SHP77 (cell line): ENCODE results near the gene PRX.

Experiments used
- DNase-seq, 2 experiments: peaks; one replicate each; lab custom pipeline; 2025; lab: John Stamatoyannopoulos, UW

The PRX gene

DNA sequence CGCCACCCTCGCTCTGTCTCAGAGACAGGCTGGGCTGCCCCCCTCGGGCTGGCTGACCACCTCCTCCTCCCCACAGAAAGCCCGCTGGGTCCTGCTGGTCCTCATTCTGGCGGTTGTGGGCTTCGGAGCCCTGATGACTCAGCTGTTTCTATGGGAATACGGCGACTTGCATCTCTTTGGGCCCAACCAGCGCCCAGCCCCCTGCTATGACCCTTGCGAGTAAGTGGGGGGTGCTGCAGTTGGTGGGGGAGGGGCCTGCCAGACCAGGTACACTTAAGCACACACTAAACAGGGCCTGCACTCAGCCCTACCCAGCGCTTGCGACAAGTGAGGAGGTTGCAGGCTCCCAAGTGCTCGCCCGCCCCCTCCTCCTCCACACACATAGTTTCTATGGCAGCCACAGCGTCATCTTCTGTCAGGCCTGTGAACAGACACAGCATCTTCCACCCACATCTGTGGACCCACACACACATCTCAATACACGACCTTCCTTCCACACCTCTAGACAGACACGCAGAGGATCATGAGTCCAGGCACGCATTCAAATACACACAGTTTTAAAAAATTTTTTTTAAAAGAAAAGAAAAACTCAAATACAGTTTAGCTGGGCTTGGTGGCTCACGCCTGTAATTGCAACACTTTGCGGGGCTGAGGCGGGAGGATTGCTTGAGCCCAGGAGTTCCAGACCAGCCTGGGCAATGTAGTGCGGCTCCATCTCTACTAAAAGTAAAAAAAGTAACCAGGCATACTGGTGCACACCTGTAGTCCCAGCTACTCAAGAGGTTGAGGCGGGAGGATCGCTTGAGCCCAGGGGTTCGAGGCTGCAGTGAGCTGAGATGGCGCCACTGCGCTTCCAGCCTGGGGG is 46.2 kb downstream of the PRX start:
- no peak for DNase-seq

DNA sequence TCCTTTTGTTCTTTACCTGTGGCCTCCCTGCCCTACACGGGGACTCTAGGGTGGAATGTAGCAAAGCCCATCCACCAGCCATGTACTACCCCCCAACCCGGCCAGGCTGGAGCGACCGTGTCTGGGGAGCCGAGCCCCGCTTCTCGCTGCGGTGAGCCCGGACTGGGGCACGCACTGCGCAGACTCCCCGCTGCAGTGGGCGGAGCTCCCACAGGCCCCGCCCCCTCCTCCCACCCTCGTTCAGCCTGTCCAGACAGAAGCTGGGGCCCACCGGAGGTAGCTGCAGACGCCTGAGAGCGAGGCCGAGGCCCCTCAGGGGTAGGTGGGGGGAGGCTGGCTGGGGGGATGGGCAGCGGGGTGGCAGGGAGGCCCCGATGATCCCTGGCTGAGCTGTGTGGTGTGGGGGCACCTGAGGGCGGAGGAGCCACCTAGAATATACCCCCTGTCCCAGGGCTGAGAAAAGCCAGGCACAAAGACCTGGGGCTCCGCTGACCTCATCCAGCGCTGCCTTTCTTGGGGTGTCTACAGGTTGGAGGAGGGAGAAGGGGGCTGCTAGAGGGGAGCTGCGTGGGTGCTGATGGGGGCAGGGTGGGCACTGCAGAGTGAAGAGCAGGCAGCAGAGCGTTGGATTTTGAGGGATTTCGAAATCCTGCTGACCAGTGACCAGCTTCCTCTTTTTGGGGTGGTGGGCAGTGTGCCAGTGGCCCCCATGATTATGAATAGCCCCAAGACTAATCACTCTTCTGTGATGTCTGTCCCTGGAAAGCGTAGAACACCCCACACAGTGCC is 47.4 kb downstream of the PRX start:
- DNase-seq, result peak; percentile 12 to 32

DNA sequence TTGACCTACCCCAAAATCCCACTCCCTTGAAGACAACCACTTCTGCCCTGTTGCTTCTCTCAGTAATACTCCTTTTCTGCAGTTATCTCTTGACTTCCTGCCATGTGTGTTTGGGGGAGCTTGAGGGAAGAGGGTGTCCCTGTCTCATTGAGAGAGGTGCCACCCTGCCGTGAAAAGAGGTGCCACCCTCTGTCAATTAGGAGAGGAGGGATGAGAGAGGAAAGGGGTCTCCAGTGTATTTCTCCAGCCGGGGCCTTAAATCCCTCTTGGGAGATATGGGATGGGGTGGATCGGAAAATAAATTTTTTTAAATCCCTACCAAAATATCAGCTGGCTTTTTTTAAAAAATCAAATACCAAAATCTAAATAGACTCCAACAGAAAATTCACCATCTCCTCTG is 48.2 kb downstream of the PRX start:
- no peak for DNase-seq

DNA sequence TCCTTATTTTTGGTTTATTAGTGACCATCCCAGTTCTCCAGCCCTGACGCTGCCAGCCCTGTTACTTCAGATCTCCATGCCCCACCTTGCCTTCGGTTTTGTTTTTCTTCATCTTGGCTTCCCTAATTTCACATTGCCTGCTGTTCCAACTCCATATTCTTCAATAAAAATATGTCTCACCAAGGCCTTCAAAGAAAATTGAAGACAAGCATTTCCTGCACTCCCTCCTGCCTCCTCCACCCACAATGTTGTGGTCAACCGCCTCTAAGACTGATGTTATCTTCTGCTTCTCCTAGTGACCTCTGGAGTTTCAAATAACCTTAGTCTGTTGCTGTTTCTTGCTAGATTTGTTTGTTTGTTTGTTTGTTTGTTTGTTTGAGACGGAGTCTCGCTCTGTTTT is 50.1 kb downstream of the PRX start:
- DNase-seq, result no peak

DNA sequence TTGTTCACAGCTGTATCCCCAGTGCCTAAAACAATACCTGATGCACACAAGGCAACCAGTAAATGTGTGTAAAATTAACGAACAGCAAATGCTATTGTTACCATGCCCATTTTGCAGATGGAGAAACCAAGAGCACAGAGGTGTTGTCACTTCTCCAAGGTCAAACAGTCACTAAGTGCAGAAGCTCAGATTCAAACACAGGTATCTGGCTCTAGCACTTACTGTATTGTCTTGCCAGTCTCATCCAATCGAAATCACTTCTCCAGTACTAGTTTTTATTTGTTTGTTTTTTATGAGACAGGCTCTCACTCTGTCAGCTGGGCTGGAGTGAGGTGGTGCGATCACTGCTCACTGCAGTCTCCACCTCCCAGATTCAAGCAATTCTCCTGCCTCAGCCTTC is 51.0 kb downstream of the PRX start:
- DNase-seq, result no peak

DNA sequence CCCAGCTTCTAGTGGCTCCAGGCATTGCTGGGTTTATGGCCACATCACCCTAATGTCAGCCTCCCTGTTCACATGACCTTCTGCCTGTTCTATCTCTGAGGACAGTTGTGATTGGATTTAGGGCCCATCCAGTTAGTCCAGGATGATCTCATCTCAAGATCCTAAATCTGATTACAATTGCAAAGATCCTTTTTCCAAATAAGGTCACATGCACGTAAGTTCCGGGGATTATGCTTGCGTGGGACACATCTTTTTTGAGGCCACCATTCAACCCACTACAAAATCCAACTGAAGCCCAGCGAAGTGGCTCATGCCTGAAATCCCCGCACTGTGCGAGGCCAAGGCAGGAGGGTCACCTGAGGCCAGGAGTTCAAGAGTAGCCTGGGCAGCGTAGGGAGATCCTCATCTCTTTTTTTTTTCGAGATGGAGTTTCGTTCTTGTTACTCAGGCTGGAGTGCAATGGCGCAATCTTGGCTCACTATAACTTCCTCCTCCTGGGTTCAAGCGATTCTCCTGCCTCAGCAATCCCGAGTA is 52.4 kb downstream of the PRX start:
- no peak for DNase-seq

DNA sequence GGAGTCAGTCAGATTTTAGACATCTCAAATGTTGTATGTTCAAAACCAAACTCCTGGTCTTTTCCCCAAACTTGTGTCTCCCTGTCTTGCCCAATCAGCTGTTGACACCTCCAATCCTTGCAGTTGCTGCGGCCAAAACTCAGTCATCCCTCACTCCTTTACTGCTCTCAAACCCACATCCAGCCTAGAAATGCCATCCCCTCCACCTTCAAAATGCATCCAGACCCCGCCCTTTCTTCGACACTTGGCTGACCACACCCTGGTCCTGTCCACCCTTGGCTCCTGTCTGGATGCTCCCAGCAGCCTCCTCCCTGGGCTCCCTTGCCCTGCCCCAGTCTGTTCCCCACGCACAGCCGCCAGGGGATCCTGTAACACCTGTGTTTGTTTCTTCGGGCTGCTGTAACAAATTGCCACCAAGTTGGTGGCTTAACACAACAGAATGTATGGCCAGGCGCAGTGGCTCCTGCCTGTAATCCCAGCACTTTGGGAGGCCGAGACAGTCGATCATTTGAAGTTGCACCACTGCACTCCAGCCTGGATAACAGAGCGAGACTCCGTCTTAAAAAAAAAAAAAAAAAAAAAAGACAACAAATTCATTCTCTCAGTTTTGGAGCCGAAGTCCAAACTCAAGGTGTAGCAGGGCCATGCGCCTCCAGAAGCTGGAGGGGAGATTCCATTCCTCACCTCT is 53.0 kb downstream of the PRX start:
- no peak for DNase-seq

DNA sequence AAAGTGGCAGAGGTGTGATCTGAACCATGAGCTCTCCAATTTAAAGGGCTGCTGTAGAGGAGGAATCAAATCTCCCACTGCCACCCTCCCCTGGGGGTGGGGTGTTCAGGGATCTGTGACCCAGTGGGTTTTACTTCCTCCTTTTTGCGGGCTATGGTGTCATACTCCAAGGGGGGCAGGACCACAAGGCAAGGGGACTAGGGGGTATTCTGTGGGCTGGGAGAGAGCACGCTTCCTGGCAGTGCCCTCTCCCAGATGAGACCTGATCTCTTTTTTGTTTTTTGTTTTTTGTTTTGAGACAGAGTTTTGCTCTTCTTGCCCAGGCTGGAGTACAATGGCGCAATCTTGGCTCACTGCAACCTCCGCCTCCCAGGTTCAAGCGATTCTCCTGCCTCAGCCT is 54.4 kb downstream of the PRX start:
- no peak for DNase-seq

DNA sequence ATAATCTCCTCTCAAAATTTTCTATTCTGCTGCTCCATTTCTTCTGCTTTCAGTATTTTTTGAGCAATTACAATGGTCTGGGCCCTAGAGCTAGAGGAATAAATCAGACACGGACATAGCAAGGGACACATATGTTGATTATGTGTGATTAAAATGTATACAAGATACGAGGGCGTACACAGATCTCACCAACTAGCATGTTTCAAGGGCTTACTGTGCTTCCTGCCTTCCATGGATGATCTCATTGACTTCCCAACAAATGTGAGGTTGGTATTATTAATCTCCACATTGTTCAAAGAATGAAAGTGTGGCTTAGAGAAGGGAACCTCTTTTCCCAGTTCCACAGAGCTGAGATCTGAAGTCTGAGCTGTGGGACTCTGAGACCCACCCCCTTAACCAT is 55.5 kb downstream of the PRX start:
- DNase-seq, result no peak

DNA sequence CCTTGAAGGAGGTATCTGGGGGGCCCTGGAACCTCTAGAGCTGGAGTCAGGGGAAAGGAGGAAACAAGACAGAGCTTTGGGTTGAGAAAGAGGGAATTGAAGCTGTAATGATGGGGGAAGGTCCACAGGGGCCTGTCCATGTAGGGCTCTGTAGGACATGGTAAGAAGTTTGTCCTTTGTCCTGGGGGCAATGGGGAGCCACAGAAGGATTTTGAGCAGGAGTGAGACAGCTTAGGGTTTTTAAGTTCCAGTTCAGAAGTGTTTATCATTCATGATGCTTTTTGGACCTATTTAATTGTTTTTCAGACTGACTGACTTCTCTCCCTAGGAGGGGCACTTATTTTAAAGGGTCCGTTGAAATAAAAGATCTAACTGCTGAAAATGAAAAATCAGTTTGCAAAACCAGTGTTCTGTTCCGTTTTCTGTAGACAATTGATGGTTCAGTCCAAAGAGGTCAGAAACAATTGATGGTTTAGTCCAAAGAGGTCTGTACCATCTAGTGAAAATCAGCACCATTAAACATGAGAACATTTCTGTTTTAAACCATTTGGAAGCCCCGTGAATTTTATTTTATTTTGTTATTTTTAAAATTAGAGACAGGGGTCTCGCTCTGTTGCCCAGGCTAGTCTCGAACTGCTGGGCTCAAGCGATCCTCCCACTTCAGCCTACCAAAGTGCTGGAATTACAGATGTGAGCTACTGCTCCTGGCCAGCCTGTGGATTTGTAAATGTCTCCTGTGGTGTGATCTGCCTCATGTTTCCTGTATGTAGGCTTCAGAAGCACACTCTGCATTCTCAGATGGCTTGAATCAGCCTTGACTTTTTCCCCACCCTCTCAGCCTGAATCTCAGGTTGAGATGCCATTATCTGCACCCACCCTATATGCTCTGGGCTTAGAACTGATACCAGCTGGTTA is 56.2 kb downstream of the PRX start:
- no peak for DNase-seq

DNA sequence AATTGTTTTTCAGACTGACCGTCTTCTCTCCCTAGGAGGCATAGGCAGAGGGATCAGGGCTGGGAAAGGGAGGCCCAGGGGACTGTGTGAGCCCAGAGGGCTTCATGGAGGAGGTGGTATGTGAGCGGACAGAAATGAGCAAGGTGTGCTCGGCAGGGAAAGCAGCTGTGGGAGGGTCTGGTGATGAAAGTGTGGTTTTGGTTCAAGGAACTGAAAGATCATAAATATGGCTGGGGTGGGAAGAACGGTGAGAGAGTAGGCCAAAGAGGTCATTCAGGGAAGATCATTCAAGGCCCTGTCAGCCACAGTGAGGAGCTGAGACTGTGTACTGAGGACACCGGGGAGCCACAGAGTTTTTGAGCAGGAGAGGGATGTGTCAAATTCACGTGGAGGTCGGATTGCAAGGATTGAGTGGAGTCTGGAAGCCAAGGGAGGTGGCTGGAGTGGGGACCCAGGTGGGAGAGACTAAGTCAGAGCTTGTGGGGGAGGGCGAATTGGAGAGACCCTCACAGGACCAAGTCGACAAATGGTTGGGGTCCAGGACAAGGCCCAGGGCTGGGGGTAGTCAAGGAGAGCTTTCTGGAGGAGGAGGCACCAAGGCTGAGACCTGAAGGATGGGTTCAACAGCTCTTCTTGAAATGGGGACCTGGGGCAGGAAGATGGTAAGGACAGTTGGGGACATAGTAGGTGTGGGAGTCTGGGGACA is 57.0 kb downstream of the PRX start:
- DNase-seq, result no peak

DNA sequence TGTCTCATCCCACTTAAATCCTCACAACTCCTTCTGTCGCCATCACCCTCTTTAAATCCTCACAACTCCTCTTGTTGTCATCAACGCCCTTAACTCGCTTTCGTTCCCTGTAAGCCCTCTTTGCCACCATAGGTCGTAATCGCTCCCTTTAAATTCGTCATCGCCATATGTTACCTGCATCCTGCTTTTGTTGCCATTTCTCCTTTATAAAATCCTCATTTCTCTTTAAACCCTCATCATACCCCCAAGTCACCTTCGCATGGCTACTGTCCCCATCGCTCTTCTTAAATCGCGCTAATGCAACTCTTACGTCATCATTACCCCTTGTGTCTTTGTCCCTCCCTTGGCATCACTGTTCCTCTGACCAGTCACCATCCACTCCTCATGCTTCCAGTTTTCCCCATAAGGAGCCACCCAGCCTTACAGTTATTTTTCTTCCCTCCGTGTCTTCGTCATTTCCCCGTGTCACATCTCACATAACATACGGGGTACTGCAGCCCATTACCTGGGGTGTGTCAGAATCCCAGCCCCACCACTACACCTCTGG is 64.1 kb downstream of the PRX start:
- peak; percentile 22 to 68 for DNase-seq

DNA sequence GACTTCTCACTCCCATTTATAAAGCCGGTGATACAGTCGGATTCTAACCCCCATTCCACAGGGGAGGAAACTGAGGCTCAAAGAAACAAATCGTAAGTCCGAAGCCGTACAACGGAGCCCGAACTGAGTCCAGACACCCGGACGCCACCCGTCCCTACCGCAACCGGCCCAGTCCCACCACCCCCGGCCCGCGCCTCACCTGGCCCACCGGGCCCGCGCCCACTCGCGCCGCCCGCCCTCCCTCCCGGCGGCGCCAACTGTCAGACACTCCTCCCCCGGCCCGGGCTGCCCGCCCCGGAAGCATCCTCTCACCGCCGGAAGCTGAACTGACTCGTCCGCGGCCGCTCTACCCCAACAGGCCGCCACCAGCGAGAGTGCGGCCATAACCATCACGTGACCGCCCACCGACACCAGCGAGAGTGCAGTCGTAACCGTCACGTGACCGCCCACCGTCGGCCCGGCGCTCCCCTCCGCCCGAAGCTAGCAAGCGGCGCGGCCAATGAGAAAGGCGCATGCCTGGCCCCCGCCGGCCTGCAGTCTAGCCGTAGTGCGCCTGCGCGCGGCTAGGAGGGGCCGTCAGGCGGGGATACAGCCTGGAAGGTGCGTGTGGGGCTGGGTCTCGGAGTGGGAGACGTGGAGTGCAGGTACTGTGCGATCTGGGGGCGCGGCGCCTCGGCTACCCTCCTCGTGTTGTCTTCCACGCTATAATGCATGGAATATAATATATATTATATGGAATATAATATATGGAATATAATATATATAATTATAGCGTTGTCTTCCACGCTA is 64.9 kb downstream of the PRX start, which contains the start of the genes C19orf47 and PLD3:
Gene C19orf47 (minus strand): TSS at position 273 of the 789 bp plus-strand sequence. CDS start 6,540 bp downstream, outside the sequence.
Gene PLD3 (plus strand): TSS at position 571 of the 789 bp plus-strand sequence. CDS start 17,789 bp downstream, outside the sequence.
- peak; percentile 99 to 100 for DNase-seq

DNA sequence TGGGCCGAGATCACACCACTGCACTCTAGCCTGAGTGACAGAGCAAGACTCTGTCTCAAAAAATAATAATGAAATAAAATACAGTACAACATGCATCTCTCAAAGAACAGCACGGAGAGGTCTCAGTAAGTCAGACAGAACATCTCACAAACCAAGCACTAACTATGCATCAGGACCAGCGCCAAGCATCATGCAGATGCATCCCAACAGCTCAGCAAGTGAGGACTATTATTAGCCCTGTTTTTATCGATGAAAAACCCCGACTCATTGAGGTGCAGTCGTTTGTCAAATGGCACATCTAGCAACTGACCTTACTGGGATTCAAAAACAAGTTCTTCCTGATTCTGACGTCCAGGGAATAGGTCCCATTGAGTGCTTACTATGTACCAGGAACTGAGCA is 68.8 kb downstream of the PRX start:
- no peak for DNase-seq
